Neural cell (in vitro differentiated cells): ENCODE measurements around the gene PDE6D.

Source experiments
- CTCF ChIP-seq: fragments of 450-650 bp; IDR thresholded peaks from 2 replicates; pipeline ENCODE4 v1.5.1; 2014; ENCODE audit warnings: antibody characterized with exemption, mild to moderate bottlenecking, moderate library complexity; ENCODE audit not compliant: poor library complexity, severe bottlenecking
- EP300 ChIP-seq: fragments of 450-650 bp; conservative IDR thresholded peaks from 2 replicates; pipeline ENCODE4 v1.6.1; 2014; ENCODE audit warnings: antibody characterized with exemption, mild to moderate bottlenecking, moderate library complexity; ENCODE audit not compliant: poor library complexity, severe bottlenecking
- EZH2 ChIP-seq: fragments of 200-600, 300-800 bp; shearing (Covaris generic), sonication (generic); IDR thresholded peaks from 2 replicates; pipeline ENCODE4 v1.6.1; 2014; ENCODE audit warnings: antibody characterized with exemption, low read length, borderline replicate concordance, mild to moderate bottlenecking; ENCODE audit not compliant: insufficient read depth, poor library complexity, severe bottlenecking
- MXI1 ChIP-seq: fragments of 450-650 bp; conservative IDR thresholded peaks from 2 replicates; pipeline ENCODE4 v1.6.1; 2014; ENCODE audit warnings: antibody characterized with exemption, mild to moderate bottlenecking; ENCODE audit not compliant: poor library complexity, severe bottlenecking
- POLR2AphosphoS5 ChIP-seq: IDR thresholded peaks from 2 replicates; pipeline ENCODE4 v1.6.1; 2012
- RAD21 ChIP-seq: fragments of 450-650 bp; conservative IDR thresholded peaks from 2 replicates; pipeline ENCODE4 v1.6.1; 2014; ENCODE audit warnings: antibody characterized with exemption, mild to moderate bottlenecking, moderate library complexity
- REST ChIP-seq: IDR thresholded peaks from 2 replicates; pipeline ENCODE4 v1.6.1; 2012; ENCODE audit warnings: borderline replicate concordance
- SMC3 ChIP-seq: fragments of 450-650 bp; conservative IDR thresholded peaks from 2 replicates; pipeline ENCODE4 v1.6.1; 2014; ENCODE audit warnings: antibody characterized with exemption, mild to moderate bottlenecking, moderate library complexity; ENCODE audit not compliant: poor library complexity
- TAF1 ChIP-seq: IDR thresholded peaks from 2 replicates; pipeline ENCODE4 v1.6.1; 2012; ENCODE audit warnings: low read depth

GRCh38 chr2:231722721-231723307 is 58.3 kb downstream of the PDE6D start:
- TF ChIP-seq REST: no peak
- no peak for TF ChIP-seq CTCF
- TF ChIP-seq POLR2AphosphoS5: no peak
- no peak for TF ChIP-seq EZH2
- TF ChIP-seq EP300: no peak
- TF ChIP-seq RAD21: no peak
- TF ChIP-seq TAF1: no peak
- TF ChIP-seq MXI1: no peak
- TF ChIP-seq SMC3: no peak
